ENCODE data around the gene BSX.

Gene BSX

DNA sequence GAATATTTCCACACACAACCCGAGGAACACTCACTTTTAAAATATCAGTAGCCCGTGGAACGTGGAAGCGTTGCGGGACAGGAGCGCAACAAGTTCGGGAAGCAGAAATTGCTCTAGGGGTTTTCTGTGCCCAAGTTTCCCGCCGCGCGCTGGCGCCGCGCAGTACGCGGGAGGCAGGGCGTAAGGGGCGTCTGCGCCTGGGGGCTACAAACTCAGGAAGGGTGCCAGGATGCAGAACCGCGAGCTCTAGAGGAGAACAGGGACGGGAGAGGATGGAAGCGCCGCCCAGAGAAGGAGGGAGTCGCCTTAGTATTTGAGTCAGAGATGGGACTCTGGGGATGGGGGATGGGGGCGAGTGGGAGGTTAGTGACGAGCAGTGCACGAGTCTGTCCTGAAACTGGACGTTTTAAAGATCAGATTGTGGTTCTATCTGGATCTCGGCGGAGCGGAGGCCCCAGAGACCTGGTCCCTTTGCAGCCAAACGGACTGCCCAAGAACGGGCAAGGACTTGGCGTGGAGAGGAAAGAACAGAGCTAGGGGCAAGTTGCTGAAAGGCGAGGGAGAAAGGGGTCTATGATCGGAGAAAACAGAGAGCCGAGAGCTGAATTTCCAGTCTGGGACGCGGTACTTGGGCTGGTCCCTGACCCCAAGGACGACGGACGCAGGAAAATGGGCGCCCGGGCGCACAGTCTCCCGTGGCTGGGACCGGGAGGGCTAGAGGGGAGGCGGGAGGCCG lies 4.7 kb downstream of the BSX start:
- Histone ChIP-seq H3K9me3 (ENCODE audit: control insufficient read depth, insufficient read depth, low read length) (no peaks in the 10 kb centered on the region), H3K9me2 (replicated peaks; ENCODE audit: control insufficient read depth, low read length) (no peaks in the 10 kb centered on the region), H3K4me3 (ENCODE audit: low read length) (no peak overlapping the region), H3K27ac (ENCODE audit: low read depth, low read length) (no peak overlapping the region), H3K79me2 (ENCODE audit: control insufficient read depth, low read length) (no peaks in the 10 kb centered on the region), H4K20me1 (ENCODE audit: control insufficient read depth, insufficient read depth, low read depth, low read length) (no peaks in the 10 kb centered on the region), H3K4me2 (ENCODE audit: low read length) (no peak overlapping the region), H3K27me3 (ENCODE audit: control insufficient read depth, low read length) (peaks cover 3% of the 10 kb centered on the region; the same call in 1 of the 2 replicates), H3K36me3 (ENCODE audit: control insufficient read depth, low read length) (no peaks in the 10 kb centered on the region), H3F3A (ENCODE audit: control insufficient read depth, insufficient read depth) (no peaks in the 10 kb centered on the region), H3K4me1 (ENCODE audit: control insufficient read depth, low read length) (no peaks in the 10 kb centered on the region)
- TF ChIP-seq, protein P1, sequence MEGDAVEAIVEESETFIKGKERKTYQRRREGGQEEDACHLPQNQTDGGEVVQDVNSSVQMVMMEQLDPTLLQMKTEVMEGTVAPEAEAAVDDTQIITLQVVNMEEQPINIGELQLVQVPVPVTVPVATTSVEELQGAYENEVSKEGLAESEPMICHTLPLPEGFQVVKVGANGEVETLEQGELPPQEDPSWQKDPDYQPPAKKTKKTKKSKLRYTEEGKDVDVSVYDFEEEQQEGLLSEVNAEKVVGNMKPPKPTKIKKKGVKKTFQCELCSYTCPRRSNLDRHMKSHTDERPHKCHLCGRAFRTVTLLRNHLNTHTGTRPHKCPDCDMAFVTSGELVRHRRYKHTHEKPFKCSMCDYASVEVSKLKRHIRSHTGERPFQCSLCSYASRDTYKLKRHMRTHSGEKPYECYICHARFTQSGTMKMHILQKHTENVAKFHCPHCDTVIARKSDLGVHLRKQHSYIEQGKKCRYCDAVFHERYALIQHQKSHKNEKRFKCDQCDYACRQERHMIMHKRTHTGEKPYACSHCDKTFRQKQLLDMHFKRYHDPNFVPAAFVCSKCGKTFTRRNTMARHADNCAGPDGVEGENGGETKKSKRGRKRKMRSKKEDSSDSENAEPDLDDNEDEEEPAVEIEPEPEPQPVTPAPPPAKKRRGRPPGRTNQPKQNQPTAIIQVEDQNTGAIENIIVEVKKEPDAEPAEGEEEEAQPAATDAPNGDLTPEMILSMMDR (IDR thresholded peaks at IDR 0.05; ENCODE audit: low read depth, low read length, poor library complexity, severe bottlenecking) = no peak
- TF ChIP-seq EZH2phosphoT487 (IDR thresholded peaks at IDR 0.05; ENCODE audit: borderline replicate concordance, low read length) = no peak

DNA sequence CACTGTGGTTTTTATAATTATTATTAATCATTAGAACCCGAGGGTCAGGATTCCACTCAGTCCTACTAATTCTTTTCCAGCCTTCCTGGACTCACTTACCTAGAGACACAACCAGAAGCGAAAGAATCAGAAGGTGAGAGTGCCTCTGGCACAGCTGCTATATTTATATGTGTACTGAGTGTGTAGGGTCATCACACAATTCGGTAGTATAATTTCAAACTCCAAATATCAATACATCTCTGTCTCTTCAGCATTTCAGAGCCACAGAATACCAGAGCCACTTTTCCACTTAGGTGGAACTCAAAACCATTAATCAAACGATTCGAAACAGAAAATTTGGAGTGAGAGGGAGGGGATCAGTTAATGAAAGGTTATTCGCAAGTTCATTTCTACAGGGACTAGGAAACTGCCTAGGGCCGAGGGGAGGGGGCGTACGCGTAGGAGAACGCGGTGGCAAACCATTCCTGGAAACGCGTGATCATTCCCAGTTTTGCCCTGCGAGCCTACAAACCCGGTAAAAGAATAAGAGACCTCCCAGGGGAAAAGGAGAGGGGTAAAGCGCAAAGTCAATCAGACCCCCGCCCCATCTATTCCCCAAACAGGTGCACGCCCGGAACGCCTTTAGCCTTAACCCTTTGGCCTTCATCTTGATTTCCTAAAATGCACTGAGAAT lies 5.4 kb downstream of the BSX start:
- TF ChIP-seq, protein P1 (IDR thresholded peaks at IDR 0.05; ENCODE audit: low read depth, low read length, poor library complexity, severe bottlenecking) = no peak
- no peak for TF ChIP-seq EZH2phosphoT487 (IDR thresholded peaks at IDR 0.05; ENCODE audit: borderline replicate concordance, low read length)
- H3K79me2 ChIP-seq (ENCODE audit: control insufficient read depth, low read length) = no peaks in the 10 kb centered on the region
- no peaks in the 10 kb centered on the region for H3K9me3 ChIP-seq (ENCODE audit: control insufficient read depth, insufficient read depth, low read length)
- H3K36me3 ChIP-seq (ENCODE audit: control insufficient read depth, low read length) = no peaks in the 10 kb centered on the region
- H3K4me3 ChIP-seq (ENCODE audit: low read length) = no peak overlapping the region
- no peak overlapping the region for H3K27ac ChIP-seq (ENCODE audit: low read depth, low read length)
- no peaks in the 10 kb centered on the region for H4K20me1 ChIP-seq (ENCODE audit: control insufficient read depth, insufficient read depth, low read depth, low read length)
- no peaks in the 10 kb centered on the region for H3K4me1 ChIP-seq (ENCODE audit: control insufficient read depth, low read length)
- no peaks in the 10 kb centered on the region for H3F3A ChIP-seq (ENCODE audit: control insufficient read depth, insufficient read depth)
- peaks cover 3% of the 10 kb centered on the region; the same call in 1 of the 2 replicates for H3K27me3 ChIP-seq (ENCODE audit: control insufficient read depth, low read length)
- no peaks in the 10 kb centered on the region for H3K9me2 ChIP-seq (replicated peaks; ENCODE audit: control insufficient read depth, low read length)
- no peak overlapping the region for H3K4me2 ChIP-seq (ENCODE audit: low read length)

DNA sequence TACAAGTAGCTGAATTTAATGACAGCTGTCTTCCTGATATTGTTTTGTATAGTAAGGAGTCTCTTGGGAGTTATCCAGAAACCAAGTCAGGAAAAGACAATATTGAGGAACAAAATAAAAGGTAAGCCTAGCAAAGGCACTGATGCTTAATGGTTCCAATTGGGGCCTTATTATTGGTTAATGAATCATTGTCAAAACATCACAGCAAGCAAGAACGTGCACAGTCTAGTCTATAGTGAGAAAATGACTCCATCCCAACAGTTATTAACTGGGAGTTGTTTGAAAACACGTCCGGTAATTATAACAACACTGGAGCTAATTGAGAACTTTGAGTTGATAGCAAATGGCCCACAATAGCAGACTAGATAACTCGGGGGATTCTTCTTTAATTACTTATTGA lies 17.7 kb downstream of the BSX start:
- Histone ChIP-seq H3K4me1 (ENCODE audit: control insufficient read depth, low read length) (no peaks in the 10 kb centered on the region), H3K27me3 (ENCODE audit: control insufficient read depth, low read length) (0 out of 2 replicates have a peak, but pooled peaks cover 3% of the 10 kb centered on the region), H3K27ac (ENCODE audit: low read depth, low read length) (no peak overlapping the region), H3K79me2 (ENCODE audit: control insufficient read depth, low read length) (no peaks in the 10 kb centered on the region), H3K4me3 (ENCODE audit: low read length) (no peak overlapping the region), H3K4me2 (ENCODE audit: low read length) (no peak overlapping the region), H3K9me2 (replicated peaks; ENCODE audit: control insufficient read depth, low read length) (no peaks in the 10 kb centered on the region), H4K20me1 (ENCODE audit: control insufficient read depth, insufficient read depth, low read depth, low read length) (no peaks in the 10 kb centered on the region), H3K9me3 (ENCODE audit: control insufficient read depth, insufficient read depth, low read length) (no peaks in the 10 kb centered on the region), H3F3A (ENCODE audit: control insufficient read depth, insufficient read depth) (no peaks in the 10 kb centered on the region), H3K36me3 (ENCODE audit: control insufficient read depth, low read length) (no peaks in the 10 kb centered on the region)
- TF ChIP-seq, protein P1 (IDR thresholded peaks at IDR 0.05; ENCODE audit: low read depth, low read length, poor library complexity, severe bottlenecking) = no peak
- TF ChIP-seq EZH2phosphoT487 (IDR thresholded peaks at IDR 0.05; ENCODE audit: borderline replicate concordance, low read length) = no peak

Measured in DOHH2 (cell line).